Hindlimb muscle (tissue), 1 donor: ENCODE data around the gene CASP10. TPM values are rescaled to one million over a fixed set of nuclear protein-coding genes. Genes with fewer than 3 reads are reported as not detected.

Experiments
- DNase-seq: peaks from one replicate; pipeline ENCODE4 v3.0.0-alpha.2; 2013
- polyA plus RNA-seq: library from polyadenylated mRNA; unstranded; fragments of 120-200 nt; gene quantifications from one replicate; pipeline ENCODE4 v1.2.1, GENCODE V29; 2013; ENCODE audit not compliant: insufficient read length

Gene CASP10
- polyA plus RNA-seq, 1 donor = 7.0 TPM

DNA sequence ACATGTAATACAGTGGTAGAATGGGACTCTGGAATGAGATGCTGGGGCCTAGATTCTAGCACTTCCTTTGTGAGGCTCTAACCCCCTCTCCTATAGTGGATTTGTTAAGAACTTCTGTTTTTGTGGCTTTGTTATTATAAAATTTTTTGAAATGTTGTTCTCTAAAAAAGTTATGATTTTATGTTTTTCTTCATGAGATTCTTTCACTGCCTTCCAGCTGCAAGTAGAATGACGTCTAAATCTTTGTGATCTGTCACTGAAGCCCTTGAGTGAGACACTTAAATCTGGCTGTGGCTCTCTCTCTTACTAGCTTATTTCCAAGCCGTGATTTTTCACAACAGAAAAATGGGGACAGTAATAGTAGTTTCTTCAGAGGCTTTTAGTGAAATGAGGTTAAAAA is 79.0 kb downstream of the CASP10 start:
- DNase-seq = no peak

DNA sequence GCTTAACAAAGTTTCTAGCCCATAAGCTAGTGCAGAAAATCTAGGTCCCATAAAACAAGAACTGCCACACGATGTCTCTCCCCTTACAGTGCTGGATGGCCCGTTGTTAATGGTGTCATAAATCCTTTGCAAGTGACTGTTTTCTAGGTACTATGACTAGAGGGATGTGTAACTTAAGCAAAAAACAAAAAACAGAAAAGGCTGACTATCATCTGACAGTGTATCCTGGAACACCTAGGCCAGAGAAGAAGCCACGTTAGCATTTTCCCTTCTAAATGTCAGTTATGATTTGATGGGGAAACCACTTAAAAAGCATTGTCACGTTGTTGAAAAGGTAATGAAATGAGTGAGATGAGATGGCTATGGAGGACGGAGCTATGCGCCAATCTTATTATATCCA is 79.8 kb downstream of the CASP10 start:
- DNase-seq = no peak

DNA sequence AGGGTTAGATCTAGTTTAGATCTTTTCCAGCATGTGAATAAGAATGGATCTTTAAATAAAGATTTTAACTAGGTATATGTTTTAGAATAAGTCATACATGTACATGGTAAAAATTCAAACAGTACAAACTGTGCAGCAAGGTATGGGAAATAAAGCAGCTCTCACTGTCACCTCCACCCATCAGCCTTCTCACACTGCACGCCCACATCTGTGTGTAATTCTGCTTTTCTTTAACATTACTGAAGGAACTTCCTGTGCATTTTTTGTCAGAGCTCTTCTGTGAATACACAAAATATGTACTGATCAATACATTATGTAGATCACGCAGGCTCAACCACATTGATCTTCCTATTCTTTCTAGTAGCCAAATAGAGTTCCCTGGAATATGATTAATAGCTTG is 80.8 kb downstream of the CASP10 start:
- DNase-seq = no peak

DNA sequence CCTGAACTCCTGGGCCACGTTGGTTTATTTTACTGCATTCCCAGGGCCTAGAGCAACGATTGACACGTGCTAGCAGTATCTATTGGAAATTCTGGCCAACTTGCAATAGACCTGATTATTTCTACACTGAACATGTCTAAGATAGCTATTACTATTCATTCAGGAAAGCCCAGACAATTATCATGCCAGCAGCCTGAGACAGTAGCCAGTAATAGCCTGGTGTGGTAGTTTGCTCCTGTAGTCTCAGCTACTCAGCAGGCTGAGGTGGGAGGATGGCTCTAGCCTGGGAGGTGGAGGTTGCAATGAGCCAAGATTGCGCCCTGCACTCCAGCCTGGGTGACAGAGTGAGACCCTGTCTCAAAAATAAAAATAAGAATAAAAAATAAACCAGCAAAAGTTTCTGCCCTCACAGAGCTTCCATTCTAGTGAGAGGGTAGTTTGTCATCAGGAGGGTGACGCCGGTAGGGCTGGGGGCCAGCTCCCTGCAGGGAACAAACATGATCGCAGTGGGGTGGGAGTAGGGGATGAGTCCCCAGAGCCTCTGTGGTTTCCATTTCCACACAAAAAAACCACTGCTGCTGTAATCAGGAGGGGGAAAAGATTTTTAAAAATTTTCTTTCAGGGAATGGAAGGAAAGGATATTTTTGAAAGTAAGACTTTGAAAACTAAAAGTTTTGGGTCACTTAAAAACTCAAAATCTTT is 81.7 kb downstream of the CASP10 start:
- no peak for DNase-seq

DNA sequence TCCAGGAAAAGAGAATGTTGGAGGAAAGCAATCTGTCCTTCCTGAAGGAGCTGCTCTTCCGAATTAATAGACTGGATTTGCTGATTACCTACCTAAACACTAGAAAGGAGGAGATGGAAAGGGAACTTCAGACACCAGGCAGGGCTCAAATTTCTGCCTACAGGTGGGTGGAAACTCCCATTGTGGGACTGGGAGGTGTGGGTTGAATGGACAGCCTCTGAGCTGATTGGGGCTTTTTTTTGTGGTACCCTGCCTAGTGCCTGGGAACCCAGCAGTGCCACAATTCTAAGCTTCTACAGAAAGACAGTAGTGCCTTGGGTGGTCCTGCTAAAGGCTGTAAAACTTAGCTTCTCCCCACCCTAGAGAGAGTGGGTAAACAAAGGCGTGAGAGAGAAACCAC is 83.7 kb downstream of the CASP10 start:
- DNase-seq = no peak

DNA sequence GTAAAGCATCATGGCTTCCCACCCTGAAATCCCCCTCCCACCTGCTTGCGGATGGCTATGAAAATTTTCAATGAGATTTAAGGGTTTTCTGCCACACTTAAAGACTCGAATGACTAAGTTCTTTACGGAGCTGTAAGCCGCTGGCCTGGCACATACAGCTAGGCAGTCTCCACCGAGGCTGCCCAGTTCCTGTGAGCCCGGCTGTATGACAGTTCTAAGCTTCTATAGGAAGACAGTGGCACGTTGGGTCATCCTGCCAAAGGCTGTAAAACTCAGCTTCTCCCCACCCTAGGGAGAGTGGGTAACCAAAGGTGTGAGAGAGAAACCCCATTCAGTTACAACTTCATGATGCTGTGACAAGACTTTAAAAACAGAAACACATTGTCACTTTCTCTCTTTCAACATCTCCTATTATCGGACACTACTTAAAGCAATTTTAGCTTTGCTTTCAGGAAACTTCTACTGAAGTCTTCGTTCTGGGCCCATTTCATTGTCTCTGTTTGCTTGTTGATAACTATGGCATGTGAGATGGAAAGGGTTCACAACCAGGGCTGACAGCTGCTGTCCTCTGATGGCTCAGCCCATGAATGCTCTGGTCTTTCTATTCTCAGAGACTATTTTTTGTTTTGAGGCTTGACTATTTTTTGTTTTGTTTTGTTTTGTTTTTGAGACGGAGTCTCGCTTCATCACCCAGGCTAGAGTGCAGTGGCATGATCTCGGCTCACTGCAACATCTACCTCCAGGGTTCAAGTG is 84.5 kb downstream of the CASP10 start:
- DNase-seq = no peak

DNA sequence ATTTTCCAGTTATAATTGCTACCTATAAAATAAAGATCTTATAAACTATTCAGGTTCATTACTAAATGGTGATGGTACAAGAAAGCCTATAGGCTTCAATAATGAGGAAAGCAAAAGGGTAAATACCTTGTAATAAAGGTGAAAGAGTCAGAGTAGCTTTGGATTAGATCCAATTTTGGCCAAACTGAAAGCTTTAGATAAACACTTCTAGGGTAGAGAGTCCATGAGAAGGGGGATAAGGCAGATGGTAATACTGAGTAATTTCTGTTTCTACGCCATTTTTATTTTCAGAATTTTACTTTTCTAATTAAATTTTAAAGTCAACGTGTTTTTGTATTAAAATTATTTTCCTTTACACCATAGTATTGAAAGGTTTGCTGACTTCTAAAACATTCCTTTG is 86.8 kb downstream of the CASP10 start:
- DNase-seq = no peak

DNA sequence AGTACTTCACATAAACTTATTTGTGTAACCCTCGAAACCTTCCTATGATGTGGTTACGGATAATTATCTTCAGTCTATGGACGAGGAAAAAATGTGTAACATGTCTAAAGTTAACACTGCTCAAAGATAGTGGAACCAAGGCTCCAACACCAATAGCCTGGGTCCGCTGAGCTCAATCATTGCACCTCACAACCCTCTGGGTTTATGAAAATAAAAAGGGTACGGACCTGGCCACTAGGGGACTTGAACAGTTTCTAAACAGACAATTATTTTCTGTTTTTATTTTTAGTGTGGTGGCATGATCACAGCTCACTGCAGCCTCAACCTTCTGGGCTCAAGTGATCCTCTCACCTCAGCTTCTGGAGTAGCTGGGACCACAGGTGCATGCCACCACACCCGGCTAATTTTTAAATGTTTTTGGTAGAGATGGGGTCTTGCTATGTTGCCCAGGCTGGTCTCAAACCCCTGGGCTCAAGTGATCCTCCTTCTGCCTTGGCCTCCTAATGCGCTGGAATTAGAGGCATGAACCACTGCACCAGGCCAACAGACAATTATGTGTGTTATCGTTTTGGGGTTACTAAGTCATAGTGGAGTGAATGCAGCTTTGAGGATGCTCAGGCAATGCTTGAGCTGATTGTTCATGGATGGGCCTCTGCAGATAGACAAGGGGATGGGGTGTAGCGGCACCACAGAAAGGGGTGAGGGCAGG is 87.5 kb downstream of the CASP10 start:
- no peak for DNase-seq

DNA sequence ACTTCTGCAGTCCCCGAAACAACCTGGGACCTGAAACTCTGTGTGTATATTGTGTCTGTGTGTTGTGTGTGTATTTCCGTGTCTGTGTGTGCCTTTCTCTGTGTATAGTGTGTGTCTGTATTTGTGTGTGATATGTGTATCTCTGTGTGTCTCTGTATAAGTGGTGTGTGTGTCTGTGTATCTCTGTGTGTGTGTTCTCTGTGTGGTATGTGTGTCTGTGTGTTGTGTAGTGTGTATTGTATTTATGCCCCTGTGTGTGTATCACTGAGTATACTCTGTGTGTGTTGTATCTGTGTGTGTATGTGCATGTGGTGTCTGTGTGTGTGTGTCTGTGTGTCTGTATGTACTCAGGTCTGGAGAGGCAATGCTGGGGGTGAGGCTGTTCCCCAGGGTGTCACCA is 89.0 kb downstream of the CASP10 start:
- no peak for DNase-seq

DNA sequence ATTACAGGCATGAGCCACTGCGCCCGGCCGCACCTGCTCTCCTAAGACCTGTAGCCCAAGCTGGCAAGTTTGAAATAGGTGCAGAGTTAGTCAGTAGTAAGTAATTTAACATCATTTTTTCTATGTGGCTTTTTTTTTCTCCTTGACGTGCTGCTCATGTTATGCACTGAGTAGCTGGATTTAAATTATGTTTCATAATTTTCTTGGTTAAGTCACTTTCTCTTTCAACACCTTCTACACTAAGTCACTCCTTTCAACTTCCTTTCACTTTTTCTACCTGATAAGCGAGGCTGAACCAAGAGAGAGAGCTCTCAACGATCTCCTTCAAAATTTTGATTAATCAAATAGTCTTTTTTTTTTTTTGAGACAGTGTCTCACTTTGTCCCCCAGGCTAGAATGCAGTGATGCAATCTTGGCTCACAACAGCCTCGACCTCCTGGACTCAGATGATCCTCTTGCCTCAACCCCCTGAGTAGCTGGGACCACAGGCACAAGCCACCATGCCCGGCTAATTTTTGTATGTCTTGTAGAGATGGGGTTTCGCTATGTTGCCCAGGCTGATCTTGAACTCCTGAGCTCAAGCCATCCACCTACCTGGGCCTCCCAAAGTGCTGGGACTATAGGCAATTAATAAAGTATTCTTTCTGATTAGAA is 90.5 kb downstream of the CASP10 start:
- DNase-seq = no peak

DNA sequence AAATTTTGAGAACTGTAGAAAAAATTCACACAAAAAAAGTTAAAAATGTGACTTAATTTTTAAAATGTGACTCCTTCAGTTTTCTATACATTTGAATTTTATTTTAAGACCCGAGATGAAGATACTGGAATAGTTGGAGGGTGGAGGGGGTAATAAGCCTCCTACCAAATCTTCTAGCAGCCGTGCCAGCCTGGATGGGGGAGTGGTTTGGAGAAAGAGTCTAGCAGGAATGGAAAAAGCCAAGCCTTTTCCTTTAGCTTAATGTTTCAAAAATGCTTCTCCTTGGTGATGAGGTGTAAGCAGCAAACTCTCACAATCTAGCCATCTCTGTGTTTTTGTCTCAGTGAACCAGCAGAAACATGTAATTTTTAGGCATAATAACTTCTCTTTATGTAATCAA is 92.1 kb downstream of the CASP10 start:
- DNase-seq = peak; percentile 42

DNA sequence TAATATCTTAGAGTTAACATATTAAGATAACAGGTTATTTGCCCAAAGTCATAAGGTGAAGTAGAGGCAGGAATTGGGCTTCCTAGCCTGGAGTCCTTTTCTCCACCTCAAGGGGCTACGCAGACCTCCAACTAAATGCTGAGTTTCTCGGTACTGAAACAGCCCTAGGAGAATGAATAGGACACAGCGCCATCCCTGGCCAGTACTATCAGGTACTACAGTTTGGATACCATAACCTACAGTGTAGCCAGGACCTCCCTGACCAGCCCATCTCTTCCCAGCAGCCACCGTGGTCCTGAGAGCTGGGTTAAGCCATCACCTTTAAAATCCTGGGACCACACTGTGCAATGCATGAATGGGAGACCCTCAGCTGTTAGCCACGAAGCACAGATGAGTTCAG is 93.0 kb downstream of the CASP10 start:
- DNase-seq = no peak

DNA sequence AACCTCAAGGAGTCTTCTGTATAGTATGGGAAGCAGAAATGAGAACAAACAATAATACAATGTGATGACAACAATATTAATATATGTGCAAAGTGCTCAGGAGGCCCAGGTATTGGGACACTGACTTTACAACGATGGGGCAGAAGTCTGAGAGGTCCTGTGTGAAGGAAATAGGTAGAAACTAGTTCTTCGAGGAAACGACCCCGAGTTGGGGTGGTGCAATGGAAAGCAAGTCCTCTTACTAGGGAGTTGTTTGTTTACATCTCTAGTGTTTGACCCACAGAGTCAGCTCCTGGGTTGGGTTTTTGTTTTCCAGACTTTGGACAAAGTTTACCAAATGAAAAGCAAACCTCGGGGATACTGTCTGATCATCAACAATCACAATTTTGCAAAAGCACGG is 93.6 kb downstream of the CASP10 start:
- DNase-seq = no peak

Other genes with a start within 250 kb of the CASP10 start
- gene ORC2, start 219.5 kb upstream of the CASP10 start, polyA plus RNA-seq = 14.7 TPM
- 6.9 TPM for gene HYCC2, start 111.5 kb upstream of the CASP10 start, polyA plus RNA-seq
- gene NDUFB3, start 111.1 kb upstream of the CASP10 start, polyA plus RNA-seq = 67.9 TPM
- 44.8 TPM for gene CFLAR, start 67.0 kb upstream of the CASP10 start, polyA plus RNA-seq
- gene CASP8, start 77.4 kb downstream of the CASP10 start, polyA plus RNA-seq = 5.4 TPM
- 1.4 TPM for gene FLACC1, start 174.2 kb downstream of the CASP10 start, polyA plus RNA-seq